Motor neuron (in vitro differentiated cells): ENCODE data around the gene NUAK1. TPM values are rescaled to one million over a fixed set of nuclear protein-coding genes. Genes with fewer than 3 reads are reported as not detected.

Experiments used
- ATAC-seq, 8 experiments: fragments of 200-7000 bp; cut with Tn5 transposase; replicated peaks in 6 of 8; 2 replicates each; pipeline ENCODE4 v1.8.0; 2021; ENCODE audit warnings: mild to moderate bottlenecking in 8 of 8, moderate library complexity in 8 of 8
- H3K27ac ChIP-seq, 2 donors: fragments of 250-450 bp; sonication (Bioruptor Pico); 2 replicates each; pipeline ENCODE4 v1.9.0; 2021; ENCODE audit warnings: antibody characterized with exemption in 2 of 2, mild to moderate bottlenecking in 2 of 2, moderate library complexity in 1 of 2
- H3K4me1 ChIP-seq, 2 donors: fragments of 250-450 bp; sonication (Bioruptor Pico); replicated peaks in 1 of 2; 2 replicates each; pipeline ENCODE4 v1.6.1; 2021; ENCODE audit warnings: antibody characterized with exemption in 2 of 2, mild to moderate bottlenecking in 2 of 2, moderate library complexity in 1 of 2
- H3K4me3 ChIP-seq, 5 donors: fragments of 250-450 bp; sonication (Bioruptor Pico); 2 replicates each; pipeline ENCODE4 v1.9.0; 2021; ENCODE audit warnings: antibody characterized with exemption in 5 of 5, mild to moderate bottlenecking in 5 of 5, moderate library complexity in 4 of 5
- WGBS, 10 experiments: fragments of 450-650 bp; shearing (Covaris generic); methylation state at CpG; one replicate each; pipeline ENCODE4 v1.0.0; 2022; 5-methylcytosine and 5-hydroxymethylcytosine counted together
- in situ Hi-C, 9 experiments: fragments of 400-800 bp; cut with MboI; loops; one replicate each; pipeline ENCODE4 v1.15.0; 2021; ENCODE audit warnings: low sequenced_read_pairs in 9 of 9, low pct_unique_long_range_greater_than_20kb in 2 of 9; ENCODE audit not compliant: unreplicated experiment in 9 of 9
- total RNA-seq, 8 experiments: library from RNA; unstranded; fragments of 300-600 nt; gene quantifications; 2 replicates each; pipeline versions ENCODE4 v1.2.3 to v1.2.4, GENCODE V29; 2022

Gene NUAK1
- total RNA-seq, 8 experiments from 2014 or later, result 2.2 to 46.6 (median 13.4) TPM

- no peak overlapping the region for H3K4me3 ChIP-seq
- H3K4me1 ChIP-seq, result peaks cover 11 to 13% of the 10 kb centered on the region in 2 donors
- WGBS, 10 experiments, result 0 to 100% (median 78%) methylated on average over 1 of the region's 1 CpG; no CpG with 5 or more reads in 3 of the 10 experiments
- no peak overlapping the region for H3K27ac ChIP-seq
- ATAC-seq, result no peak
- in situ Hi-C loops, result no loop called here
Observed at GRCh38 chr12:106070147-106070546, 68.6 kb downstream of the NUAK1 start.

DNA sequence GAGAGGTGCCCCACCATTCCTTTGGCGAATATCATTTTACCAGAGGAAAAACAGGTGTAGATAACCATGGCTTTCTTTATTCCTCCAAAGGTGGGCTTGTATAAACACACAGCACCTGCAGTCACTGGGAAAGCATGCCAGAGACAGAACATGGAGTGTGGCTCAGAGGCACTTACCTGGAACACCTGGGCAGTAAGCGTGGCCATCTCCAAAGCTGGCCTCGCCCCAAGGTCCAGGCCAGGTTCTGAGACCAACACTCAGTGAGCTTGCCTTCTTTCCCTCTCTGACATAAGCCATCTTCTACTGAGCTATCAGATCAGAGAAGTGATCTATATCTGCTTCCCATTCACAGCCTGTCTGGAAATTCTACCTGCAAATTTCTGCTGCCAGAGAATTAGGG, 70.5 kb downstream of the NUAK1 start:
- no peak for ATAC-seq
- in situ Hi-C loops, result no loop called here
- H3K4me3 ChIP-seq, result no peak overlapping the region
- no peak overlapping the region for H3K27ac ChIP-seq
- H3K4me1 ChIP-seq, result peaks cover 0 to 3% of the 10 kb centered on the region in 2 donors
- WGBS, 10 experiments, result 100% methylated on average over 1 to 2 of the region's 3 CpGs; no CpG with 5 or more reads in 5 of the 10 experiments

GRCh38 chr12:106067606-106068205, 71.0 kb downstream of the NUAK1 start:
- WGBS, 10 experiments, result 67 to 100% (median 96%) methylated on average over 1 to 13 of the region's 15 CpGs; no CpG with 5 or more reads in 2 of the 10 experiments
- Histone ChIP-seq H3K4me3 (no peak overlapping the region), H3K4me1 (peaks cover 0 to 3% of the 10 kb centered on the region in 2 donors), H3K27ac (no peak overlapping the region)
- no peak for ATAC-seq
- in situ Hi-C loops, result no loop called here

GRCh38 chr12:106066726-106067325, 71.9 kb downstream of the NUAK1 start:
- Histone ChIP-seq H3K4me3 (no peak overlapping the region), H3K4me1 (peaks cover 0 to 2% of the 10 kb centered on the region in 2 donors), H3K27ac (no peak overlapping the region)
- in situ Hi-C loops, result no loop called here
- WGBS, 10 experiments, result 100% methylated on average over 8 of the region's 25 CpGs; no CpG with 5 or more reads in 9 of the 10 experiments
- no peak for ATAC-seq

DNA sequence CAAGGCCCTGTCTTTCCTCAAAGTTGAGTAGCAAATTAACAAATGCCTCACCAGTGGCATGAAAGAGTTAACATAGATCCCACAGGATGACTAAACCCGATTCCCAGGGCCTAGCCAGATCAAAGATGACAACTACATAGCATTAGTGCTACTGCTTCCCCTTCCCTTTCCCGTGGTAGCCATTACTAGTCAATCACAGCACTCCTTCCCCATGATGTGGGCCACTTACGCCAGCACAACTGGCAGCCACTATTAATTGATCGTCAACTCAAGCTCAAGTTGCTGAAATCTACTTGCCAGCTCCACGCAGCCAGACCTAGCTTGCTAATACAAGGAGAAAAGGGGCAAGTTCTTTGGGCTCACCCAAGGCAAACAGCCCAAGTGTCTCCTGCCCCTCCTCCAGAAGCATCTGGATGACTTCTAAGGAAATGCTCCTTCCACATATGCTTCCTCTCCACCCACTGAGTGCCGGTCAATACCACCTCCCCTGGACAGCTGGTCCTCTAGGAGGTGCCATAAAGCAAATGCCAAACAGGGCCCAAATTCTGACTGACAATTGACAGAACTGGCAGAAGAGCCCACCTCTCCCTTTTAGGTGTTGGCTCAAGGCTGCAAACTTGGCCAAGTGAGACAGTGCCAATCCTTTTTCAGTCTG, 72.6 kb downstream of the NUAK1 start:
- Histone ChIP-seq H3K27ac (no peak overlapping the region), H3K4me3 (no peak overlapping the region), H3K4me1 (no peaks in the 10 kb centered on the region)
- 0 to 86% (median 44%) methylated on average over 1 to 5 of the region's 6 CpGs; no CpG with 5 or more reads in 1 of the 10 experiments for WGBS, 10 experiments
- in situ Hi-C loops, result no loop called here
- ATAC-seq, result peak in 2 of 8 experiments; percentile 69 to 93

- Histone ChIP-seq H3K27ac (no peak overlapping the region), H3K4me3 (no peak overlapping the region), H3K4me1 (no peaks in the 10 kb centered on the region)
- 18 to 100% (median 100%) methylated on average over 1 of the region's 1 CpG; no CpG with 5 or more reads in 3 of the 10 experiments for WGBS, 10 experiments
- ATAC-seq, result no peak
- in situ Hi-C loops, result no loop called here
Observed at GRCh38 chr12:106065506-106065905, 73.2 kb downstream of the NUAK1 start.

DNA sequence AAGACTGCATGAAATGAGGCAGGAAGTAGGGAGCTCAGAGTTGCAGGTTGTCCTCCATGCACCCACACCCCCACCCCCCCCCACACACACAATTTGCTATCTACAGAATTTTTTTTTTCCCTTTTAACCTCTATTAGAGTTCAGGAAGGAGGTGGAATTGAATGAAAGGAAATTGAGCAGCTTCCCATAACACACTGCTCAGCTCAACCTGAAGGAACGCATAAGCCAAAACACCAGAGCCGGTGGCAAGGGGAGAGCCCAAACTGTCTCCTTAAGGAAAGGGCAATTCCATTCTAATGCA, 74.1 kb downstream of the NUAK1 start:
- in situ Hi-C loops, result no loop called here
- no peak overlapping the region for H3K27ac ChIP-seq
- H3K4me3 ChIP-seq, result no peak overlapping the region
- no peak for ATAC-seq
- WGBS, 10 experiments, result 94 to 100% (median 100%) methylated on average over 1 to 2 of the region's 2 CpGs; no CpG with 5 or more reads in 5 of the 10 experiments
- no peaks in the 10 kb centered on the region for H3K4me1 ChIP-seq

- in situ Hi-C loops, result no loop called here
- WGBS, 10 experiments, result 63 to 94% (median 86%) methylated on average over 1 to 6 of the region's 7 CpGs; no CpG with 5 or more reads in 3 of the 10 experiments
- Histone ChIP-seq H3K4me1 (no peaks in the 10 kb centered on the region), H3K27ac (no peak overlapping the region), H3K4me3 (no peak overlapping the region)
- ATAC-seq, result no peak
Observed at GRCh38 chr12:106063826-106064720, 74.7 kb downstream of the NUAK1 start.

DNA sequence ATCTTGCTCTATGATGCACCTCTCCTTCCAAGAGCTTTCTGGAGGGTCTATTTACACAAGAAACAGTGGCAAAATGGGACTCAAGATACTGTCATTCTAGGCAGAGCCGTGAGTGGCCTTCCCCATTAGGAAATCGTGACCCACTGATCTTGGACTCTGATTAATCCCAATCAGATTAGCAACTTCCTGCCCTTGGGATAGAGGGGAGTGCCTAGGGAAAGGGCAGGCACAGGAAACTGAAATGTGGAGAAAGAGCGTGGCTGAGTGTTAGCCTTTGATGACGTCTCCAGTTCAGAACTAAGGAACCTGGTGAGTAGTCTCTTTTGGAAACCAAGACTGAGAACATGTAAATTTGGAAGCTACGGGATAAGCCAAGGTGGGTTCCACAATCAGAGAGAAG, 76.1 kb downstream of the NUAK1 start:
- in situ Hi-C loops, result no loop called here
- no peak overlapping the region for H3K4me3 ChIP-seq
- no peak for ATAC-seq
- no peaks in the 10 kb centered on the region for H3K4me1 ChIP-seq
- 80 to 100% (median 93%) methylated on average over 1 to 5 of the region's 5 CpGs for WGBS, 10 experiments
- H3K27ac ChIP-seq, result no peak overlapping the region

DNA sequence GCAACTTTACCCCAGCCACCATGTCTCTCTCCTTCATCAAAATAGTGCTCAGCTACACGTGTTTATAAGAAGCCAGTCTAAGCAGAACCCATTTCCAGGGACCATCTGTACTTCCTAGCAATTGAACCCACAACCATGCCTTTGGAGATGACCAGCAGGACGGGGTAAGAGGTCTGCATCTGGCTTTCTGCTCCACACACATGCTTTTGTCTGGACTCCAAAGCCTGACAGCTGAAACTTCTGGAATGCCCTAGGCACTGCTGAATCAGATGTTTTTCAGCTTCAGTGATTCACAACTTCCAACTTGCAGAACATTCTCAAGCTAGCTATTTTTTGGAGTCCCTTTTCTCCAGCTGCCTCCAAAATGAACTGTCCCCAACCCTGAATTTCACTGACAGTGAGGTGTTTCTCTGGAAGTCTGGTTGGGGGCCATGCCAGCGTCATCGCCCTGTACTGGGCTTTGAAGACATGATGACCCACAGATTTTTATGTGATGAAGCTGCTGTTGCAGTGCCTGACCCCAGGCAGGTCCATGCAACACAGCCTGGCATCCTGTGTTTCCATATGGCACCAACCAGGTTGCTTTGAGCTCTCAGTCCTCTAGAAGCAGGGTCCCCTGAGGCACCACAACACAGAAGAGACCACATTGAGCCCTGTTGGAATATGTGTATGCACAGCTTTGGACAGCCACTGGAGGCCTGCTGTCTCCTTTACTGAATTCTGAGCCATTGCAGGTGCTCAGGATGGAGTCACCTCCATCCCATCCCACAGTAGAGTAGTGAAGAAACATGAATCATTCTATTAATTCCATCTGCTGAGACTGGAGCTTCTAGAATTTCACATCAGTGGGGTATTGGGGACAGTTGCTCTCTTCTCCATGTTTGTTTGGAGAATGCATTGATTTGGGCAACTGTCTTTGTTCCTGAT, 80.2 kb downstream of the NUAK1 start:
- ATAC-seq, result peak in 2 of 8 experiments; percentile 40 to 44
- Histone ChIP-seq H3K27ac (no peak overlapping the region), H3K4me1 (no peaks in the 10 kb centered on the region), H3K4me3 (no peak overlapping the region)
- in situ Hi-C loops, result no loop called here
- 38 to 94% (median 78%) methylated on average over 1 to 4 of the region's 4 CpGs; no CpG with 5 or more reads in 2 of the 10 experiments for WGBS, 10 experiments

DNA sequence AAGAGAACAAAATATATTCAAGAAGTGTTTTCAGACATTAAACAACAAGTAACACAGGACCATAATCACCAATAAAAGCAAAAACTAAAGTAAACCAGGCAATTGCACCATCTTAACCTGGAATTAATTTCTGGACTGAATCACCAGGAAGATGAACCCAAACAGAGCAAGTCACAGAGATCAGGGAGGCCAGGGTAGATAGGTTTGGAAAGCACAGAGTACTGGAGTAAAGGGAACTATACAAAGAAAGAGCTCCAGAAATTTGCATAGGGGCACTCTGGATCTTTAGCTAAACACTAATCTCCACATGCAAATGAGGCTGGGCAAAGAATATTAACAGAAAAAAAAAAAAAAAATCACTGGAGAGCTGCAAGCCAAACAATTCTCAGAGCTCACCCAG, 84.7 kb downstream of the NUAK1 start:
- peaks cover 0 to 2% of the 10 kb centered on the region in 2 donors for H3K4me1 ChIP-seq
- H3K4me3 ChIP-seq, result no peak overlapping the region
- in situ Hi-C loops, result no loop called here
- no peak overlapping the region for H3K27ac ChIP-seq
- ATAC-seq, result peak in 3 of 8 experiments; percentile 23 to 90 (median 61)

DNA sequence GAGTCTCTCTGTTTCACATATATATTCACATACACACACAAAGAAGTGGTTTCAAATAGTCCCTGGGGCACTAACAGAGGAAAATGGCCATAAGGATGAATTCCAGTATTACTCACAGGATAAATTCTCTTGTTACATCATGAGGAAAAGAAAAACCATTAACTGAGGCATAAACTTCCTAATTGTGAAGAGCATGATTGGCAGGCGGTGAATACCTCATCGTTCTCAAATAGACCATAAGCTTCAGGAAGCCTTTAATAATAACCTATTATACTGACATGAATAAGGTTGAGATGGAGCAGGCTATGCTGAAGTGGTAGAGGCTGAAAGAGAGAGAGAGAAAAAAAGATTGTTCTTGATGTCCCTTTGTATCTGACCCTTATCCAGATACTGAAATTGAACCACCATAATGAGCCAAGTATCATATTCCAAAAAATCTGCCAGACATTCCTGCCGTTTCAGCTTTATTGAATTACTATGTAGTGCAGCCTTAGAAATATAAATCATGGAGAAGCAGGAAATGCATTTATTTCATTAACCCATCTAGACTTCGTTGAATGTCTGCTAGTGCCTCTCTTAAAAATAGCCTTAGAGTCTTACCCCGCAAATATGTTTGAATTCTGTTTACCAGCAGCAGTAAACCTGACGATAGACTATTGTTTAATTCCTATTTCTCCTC, 86.8 kb downstream of the NUAK1 start:
- Histone ChIP-seq H3K4me1 (peaks cover 0 to 6% of the 10 kb centered on the region in 2 donors), H3K4me3 (no peak overlapping the region), H3K27ac (no peak overlapping the region)
- WGBS, 10 experiments, result 25 to 100% (median 74%) methylated on average over 2 to 6 of the region's 6 CpGs; no CpG with 5 or more reads in 2 of the 10 experiments
- in situ Hi-C loops, result no loop called here
- ATAC-seq, result no peak
